ENCODE results near the gene PC.

Gene PC

DNA sequence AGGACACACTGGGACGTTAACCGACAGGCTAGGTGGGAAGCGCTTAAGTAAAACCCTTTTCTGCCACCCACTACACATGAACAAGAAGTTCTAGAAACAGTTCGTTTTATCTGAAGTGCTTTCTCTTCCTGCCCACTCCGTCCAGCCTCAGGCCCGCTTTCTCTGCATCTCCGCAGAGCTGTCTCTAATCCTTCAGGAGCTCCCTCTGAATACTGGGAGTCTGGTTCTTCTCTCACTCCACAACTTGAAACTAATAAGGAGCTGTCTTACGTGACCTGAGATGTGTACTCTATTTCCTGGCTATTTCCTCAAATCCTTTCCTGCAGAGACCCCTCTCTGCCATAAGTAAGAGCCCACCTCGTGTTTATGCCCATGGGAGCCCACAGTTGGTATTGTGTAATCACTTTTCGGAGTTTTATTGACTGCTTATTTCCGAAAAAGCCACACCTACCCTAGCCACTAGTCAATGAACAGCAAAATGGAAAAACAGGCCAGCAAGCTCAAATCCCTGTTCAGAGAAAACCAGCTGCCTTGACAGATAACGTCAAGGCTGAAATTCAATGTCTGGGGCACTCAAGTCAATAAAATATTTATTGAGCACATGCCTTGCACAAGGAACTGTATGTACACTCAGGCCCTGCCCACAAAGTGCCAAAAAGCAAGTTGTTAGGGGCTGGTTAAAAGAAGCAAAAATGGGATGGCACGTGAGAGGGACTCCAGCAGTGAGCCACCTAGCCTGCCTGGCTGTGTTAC lies 4.9 kb downstream of the PC start:
- no peak for DNase-seq

DNA sequence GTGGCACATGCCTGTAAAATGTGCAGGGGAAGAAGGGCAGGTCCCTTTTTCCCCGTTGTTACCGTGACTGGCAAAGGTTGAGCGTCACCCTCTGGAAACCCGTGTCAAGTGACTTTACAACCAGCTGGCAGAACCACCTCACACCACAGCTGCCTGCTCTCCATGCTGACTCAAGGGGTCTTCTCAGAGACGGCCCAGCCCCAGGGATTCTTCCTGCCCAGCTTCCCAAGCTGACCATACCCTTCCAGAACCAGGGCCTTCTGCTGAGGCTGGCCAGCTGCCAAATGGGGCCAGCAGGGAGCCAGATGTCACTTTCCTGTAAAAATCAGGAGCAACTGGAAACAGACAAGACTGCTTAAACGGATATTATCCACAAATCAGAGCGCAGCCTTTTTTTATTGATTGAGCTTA lies 6.3 kb downstream of the PC start:
- no peak for DNase-seq

DNA sequence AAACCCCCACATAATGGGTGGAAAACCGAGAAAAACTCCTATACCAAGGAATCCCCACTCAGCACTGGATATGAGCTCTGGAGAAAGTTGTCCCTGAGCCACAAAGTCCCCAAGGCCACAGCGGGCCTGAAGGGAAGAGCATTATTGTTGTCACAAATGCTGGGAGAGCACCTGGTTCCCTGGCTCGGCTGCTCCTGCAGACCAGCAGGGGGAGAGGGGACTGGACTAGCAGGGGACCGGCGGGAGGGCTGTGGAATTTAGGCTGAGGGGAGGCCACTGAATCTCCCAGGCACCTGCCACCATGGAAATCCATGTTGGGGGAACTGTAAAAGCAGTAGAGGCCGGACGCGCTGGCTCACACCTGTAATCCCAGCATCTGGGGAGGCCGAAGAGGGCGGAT lies 7.0 kb downstream of the PC start:
- no peak for DNase-seq

DNA sequence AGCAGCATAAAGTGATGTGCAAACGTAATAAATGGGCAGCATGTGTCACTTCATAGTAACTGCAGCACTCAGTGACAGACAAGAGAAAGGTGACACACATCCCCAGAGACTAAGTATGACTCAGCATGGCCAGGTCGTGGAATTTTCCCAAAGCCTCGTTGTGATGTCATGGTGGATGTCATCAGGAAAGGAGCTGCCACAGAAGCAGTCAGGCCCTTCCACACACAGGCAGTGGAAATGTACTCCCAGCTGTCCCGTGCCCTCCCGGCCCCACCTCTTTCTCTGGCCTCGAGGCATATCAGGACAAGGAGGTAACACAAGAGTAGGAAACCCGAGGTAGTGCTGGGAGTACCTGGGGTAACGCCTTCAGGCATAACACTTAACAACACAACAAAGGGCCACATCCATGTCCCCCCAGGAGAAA lies 8.1 kb downstream of the PC start:
- DNase-seq: no peak

DNA sequence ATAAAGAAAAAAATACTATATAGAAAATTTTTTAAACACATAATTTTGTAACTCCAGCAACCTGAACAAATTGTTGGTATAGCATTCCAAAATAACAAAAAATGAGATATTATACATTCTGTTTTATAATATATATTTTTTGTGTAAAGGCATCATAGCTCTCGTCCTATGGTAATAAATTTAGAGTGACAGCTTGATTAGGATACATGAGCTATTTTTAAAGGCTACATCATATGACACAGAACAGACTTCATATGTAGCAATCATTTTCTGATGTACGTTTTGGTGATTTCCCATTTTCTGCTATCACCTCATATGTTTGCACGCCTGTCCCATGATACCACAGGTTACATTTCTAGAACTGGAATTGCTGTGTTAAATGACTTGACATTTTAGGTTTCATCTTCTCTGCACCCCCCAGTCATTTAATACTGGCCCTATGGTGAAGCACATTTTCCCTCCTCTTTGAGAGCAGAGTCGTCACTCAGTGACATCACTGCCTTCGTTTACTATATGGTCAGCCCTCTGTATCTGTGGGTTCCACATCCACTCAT lies 19.5 kb downstream of the PC start:
- no peak for DNase-seq

DNA sequence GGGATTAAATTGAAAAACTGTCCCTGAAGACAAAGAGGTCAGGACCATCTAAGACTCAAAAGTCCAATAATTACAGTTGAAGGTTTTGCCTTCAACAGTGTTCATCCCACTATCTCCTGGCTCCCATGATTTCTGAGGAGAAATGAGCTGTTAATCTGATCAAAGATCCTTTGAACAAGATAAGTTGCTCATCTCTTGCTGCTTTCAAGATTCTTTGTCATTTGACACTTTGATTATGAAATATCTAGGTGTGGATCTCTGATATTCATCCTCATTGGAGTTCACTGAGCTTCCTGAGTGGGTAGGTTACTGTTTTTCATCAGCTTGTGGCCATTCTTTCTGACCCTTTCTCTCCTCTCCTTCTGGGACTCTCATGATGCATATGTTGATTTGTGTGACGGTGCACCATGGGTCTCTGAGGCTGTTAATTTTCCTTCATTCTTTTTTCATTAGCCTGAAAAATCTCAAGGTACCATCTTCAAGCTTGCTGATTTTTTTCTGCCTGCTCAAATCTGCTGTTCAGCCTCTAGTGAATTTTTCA lies 20.9 kb downstream of the PC start:
- DNase-seq: no peak

DNA sequence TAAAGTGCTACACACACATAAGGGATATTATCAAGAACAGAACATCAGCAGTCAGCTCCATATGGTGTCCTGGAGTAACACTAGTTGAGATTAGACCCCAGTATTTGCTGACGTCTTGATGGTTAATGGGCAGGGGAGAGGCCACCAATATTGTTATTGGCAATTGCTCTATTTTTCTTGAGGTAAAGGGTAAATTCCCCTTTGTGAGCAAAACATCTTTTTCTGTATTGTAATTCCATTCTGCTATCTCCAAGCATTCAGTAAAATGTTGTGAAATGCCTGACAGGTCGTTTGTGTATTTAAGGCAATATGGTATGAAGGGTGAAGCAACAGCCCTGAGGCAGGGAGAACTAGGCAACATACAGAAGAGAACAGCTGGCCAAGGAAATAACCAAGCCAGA lies 21.9 kb downstream of the PC start:
- DNase-seq: no peak

DNA sequence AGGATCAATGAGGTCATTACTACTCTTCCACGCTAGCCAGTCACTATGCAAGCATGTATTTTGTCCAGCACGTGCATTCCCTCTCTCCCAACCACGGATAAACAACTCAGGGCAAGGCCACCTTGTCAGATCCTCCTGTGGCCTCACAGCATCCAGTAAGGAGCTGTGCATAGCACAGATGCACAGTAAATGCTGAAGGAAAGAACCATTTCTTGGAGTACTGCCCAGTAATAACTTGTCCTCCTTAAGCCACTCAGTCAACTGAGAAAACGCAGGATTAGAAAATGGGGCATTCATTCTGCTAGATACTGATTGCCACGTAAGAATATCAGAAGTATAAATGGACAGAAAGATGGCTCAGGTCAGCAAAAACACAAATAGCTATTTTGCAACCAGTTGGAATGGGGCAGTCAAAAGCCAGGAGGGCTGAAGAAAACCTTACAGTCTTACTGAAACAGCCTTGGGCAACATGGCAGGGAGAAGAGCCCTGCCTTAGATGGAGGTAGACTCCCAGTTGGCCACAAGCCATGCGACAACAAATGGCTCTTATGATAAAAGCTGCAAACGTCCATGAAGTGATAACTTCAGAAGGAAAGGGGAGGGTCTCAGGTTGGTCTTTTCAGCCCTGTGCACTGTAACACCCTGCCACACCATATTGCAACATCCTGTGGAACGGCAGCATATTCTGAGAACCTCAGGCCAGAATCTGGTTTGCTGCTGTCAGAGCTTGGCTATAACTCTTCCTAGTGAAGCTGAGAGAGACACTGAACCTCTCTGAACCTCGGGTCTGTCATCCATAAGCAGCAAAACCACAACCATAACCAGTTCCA lies 23.0 kb downstream of the PC start:
- DNase-seq: no peak

DNA sequence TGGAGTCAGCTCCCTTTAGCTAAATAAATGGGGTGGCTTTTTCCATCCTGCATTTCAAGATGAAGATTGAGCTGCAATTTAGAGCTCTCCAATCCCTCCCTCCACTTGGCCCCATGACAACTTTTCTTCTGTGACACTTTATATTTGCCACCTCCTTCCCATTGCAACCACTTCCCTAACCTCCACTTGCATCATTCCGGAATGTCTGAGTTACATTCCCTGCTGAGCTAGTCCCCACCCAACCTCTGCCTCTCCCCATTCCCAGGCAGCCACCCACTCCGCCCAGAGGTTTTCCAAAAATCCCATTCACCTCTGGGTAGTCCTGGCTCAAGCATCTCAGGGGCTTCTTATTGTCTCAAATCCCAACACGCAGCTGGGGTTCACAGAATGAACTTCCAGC lies 24.7 kb downstream of the PC start:
- no peak for DNase-seq

DNA sequence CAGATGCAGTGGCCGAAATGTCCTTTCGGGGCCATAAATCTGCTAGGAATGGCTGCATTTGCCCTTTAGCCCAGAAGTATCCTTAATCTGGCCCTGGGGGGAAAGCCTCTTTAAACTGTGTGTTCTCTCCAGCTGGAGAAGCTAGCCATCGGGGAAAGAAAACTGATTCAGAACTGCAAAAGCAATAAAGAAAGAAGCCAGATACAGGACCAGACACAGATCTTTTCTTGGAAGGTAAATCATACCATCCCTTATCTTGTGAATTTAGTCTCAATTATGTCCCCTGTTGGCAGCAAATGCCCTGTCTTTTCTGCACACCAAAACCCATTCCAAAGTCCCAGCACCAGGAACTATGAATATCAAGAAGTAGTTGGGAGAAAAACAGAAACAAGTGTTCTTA lies 25.6 kb downstream of the PC start:
- no peak for DNase-seq

DNA sequence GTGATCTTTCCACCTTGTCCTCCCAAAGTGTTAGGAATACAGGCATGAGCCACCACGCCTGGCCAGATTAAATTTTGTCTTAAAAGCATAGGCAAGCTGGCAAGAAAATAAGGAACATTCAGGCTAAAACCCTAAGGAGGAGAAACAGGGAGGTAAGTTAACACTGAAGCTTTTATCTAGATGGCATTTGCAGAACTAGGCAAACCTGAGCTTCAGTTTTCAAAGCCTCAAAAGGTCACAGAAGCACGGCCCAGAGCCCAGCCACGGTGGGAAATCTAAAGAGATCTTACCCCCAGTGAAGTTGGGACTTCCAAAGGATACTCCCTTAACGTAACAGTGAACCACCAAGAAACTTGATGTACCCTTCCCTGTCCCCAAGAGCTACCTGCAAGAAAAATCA lies 28.4 kb downstream of the PC start:
- no peak for DNase-seq

DNA sequence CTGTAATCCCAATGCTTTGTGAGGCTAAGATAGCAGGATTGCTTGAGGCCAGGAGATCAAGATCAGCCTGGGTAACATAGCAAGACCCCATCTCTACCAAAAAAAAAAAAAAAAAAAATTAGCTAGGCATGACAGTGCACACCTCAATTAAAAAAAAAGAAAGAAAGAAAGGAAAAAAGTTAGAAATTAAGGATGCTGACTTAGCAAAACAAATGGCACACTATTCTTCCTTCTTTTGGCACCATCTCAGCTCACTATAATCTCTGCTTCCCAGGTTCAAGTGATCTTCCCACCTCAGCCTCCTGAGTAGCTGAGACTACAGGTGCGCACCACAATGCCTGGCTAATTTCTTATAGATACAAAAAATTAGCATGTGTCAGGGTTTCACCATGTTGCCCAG lies 33.9 kb downstream of the PC start:
- DNase-seq: no peak

DNA sequence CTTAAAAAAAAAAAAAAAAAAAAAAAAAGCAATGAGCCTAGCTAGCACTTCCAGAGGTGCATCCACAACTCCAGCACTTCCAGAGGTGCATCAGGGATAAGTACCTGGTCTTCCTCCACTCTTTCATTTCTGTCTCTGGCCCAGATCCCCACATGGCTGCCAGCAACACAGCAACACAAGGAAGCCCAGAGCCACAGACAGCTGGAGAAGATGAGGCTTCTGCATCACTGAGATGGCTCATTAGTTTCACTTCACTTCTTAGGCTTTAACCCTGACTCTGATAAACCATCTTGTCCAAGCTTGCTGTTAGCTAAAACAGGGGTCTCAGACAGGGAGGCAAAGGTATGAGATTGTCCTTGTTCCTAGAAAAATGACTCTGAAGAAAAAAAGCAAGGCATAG lies 35.6 kb downstream of the PC start:
- no peak for DNase-seq

DNA sequence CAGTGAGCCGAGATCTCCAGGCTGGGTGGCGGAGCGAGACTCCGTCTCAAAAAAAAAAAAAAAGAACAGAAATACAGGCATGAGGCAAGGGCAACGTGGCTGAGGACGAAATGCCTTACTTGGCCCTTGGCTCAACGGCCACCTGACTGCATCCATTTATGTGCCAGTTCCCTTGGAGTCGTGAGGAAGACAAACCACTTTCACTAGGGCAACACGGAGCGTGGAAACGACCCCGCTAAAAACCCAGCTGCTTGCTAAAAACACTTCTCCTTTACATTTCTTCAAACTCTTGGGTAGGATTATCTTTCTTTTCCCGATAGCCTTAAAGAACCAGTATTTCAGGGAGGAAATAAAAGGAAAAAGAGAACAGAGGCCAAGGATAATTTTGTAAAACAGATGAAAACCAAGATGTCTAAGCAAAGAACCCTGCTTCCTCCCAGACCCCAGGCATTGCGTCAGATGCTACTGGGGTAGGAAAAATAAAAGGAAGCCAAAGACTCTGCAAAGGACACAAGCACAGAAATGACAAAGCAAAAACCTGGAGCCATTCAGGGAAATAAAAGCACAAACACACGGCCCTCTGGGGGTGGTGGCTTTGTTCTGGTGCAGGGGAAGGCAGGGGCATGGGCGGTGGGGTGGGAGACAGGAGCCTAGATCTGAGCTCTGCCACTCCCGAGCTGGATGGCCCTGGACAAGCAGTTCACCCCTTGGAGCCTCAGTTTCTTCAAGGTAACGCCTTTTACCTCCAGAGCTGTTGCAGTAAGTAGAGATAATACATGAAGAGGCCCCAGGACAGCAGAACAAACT lies 37.0 kb downstream of the PC start:
- DNase-seq: peak; percentile 32

DNA sequence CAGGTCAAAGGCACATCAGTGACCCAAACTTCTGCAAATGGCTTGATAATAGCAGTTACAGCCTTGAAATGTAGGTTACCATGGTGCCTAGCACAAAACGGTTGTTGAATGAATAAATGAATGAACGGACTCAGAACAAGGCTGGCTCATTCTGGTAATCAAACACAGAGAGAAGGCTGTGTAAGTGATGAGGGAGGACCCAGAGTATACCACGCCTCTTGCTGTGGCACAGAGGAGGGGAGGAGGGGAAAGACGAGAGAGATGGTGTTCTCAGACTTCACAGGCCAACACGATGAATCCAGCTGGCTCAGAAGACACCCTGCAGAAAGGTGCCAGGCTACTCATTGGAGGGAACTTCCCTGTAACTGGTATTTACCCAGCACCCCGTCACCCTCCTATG lies 38.3 kb downstream of the PC start:
- no peak for DNase-seq

DNA sequence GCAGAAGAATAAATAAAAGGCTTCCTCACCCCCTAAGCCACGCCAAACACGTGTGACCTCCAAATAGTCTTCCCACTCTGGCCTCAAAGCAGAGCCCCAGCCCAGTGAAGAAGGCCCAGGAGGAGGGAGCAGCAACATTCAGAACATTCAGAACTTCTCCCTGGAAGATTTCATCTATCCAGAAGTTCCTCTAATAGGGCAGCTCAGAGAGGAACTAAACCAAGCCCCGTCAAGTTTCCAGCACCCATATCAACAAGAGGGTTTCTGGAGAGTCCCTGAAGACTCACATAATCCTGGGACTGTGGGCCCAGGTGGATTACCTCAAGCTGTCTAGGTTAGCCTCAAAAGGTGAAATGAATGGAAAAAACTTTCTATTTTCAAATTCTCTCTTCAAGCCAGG lies 39.4 kb downstream of the PC start:
- DNase-seq: no peak

DNA sequence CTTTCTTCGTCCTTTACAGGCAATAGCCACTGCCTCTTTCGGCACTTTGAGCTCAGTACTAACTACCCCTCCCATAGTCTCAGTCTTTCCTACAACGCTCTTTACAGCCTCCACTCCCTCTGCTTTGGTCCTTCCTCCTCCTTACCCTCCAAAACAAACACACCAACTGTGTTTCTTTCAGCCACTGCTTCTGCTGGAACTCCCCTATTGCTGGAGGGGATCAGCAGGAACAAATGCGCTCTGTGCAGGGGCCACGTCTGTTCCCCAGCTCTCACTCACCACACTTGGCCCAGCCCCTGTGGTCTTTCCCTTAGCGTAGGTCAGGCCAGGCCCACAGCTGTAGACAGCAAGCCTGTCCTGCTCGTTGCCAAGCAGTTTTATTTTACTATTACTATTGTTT lies 42.3 kb downstream of the PC start:
- DNase-seq: no peak

DNA sequence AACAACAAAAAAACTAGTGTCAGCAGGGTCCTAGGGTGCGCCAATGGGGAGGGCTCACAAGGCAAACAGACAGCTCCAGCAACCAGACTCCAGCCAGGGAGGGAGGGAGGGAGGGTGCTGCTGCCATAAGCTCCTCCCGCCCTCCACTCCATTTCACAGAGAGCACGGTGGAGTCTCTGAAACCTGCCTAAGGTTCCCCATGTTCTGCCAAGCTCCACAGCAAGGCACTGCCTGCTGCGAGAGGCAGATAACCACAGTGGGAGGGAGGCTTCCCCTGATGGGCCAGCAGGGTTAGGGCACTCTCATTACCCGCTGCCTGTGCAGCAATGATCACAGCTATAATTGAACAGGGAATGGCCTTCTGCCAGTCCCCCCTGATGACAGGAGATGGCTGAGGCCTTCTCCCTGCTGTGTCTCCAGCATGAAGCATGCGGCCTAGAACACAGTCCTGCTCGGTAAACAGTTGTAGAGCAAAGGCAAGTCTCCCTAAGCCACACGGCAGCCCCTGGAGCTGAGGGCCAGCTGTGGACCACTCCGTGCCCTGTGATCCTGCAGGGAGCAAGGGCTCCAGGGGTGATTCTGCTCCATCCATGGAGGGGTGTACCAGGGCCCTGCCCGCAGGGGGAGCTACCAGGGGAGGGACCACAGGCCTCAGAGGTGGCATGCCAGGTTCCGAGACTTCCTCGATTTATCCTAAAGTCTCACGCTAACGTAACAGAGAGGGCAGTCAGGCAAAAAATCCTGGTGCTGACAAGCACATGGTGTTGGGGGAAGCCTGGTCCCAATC lies 42.9 kb downstream of the PC start:
- no peak for DNase-seq

DNA sequence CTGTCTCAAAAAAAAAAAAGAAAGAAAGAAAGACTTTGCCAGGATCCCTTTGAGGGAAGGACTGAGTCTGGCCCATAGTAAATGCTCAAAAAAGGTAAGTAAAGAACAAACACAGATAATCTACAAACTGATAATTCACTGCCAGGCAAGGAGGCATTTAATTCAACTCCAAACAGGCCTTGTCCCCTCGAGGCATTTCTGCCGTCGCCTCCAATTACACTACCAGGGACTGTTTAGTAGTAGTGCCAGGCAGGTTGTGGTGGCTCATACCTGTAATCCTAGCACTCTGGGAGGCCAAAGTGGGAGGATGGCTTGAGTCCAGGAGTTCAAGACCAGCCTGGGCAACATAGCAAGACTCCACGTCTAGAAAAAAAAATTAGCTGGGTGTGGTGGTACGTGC lies 43.7 kb downstream of the PC start:
- DNase-seq: no peak

DNA sequence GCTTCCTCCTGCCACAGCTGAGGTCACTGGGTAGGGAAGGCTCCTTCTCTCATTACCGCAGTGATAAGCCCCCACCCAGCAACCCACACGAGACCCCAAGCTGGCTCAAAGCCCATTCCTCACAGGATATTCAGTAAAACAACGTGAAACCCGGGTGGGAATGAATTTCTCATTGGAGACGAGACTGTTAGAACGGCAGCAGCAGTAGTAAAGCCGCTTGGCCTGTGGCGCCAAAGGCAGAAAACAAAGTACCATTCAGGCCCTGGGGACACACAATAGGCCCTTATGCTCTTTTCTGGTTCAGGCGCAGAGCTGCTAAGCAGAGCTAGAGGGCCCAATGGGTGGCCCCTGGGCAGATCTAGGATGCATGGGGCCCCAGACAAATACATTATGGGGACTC lies 45.3 kb downstream of the PC start:
- DNase-seq: no peak

DNA sequence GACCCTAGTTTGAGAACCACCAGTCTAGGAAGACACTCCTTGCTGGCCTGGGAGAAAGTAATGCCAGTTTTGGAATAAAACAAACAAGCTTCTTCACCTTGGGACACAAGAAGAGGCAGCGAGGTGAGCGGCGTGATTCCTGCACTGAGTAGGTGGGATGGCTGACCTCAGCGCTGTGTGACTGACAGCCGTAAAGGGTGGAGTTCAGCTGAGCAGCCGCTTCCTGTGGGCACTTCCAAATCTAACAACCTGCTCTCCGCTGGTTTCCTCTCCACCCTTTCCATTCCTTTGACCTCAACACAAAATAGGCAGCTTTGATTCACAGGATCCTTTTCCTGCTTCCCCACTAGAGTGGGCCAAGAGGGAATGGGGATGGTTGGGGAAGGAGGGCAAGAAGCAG lies 45.8 kb downstream of the PC start:
- no peak for DNase-seq

DNA sequence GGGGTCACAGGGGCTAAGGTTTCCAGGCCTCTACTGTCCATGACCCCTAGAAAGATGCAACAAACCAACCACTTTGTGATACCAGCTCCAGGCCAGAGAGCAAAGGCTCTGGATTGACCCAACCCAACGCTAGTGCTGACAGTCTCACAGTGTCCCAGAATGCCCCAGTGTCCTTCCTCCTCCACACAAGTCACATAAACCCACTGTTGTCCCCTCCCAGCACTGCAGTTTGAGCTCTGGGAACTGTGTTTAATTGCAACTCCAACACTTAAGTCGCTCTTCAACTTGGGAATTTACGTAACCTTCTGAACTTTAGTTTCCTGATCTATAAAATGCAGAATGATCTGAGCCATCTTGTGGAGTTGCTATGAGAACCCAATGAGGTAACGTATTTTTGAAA lies 47.5 kb downstream of the PC start:
- DNase-seq: no peak

Data from GF-D8 (cell line).